GM12878 (cell line): ENCODE measurements around the gene RPS27L. TPM values are rescaled to one million over a fixed set of nuclear protein-coding genes. Genes with fewer than 3 reads are reported as not detected.

Source experiments
- ATAC-seq: fragments of 200-7000 bp; cut with Tn5 transposase; 3 replicates; pipeline ENCODE4 v1.9.1; 2020; ENCODE audit warnings: mild to moderate bottlenecking, moderate library complexity
- BruUV-seq: library from RNA; stranded (reverse); fragments of 400-500 nt; replicated peaks from 2 replicates; lab custom pipeline; 2021; lab: Mats Ljungman, UMichigan
- CTCF ChIA-PET: fragments of 300-600 bp; sonication (Branson Sonifier 250); formaldehyde crosslinking; extraction: SDS; loops from one replicate; lab custom pipeline; 2021; ENCODE audit warnings: inconsistent platforms; lab: Yijun Ruan, JAX
- POLR2A ChIA-PET: fragments of 350-600 bp; formaldehyde crosslinking; extraction: SDS; loops from one replicate; lab custom pipeline; 2021; ENCODE audit warnings: inconsistent platforms; lab: Charles Lee
- RAD21 ChIA-PET: fragments of 300-600 bp; sonication (Branson Sonifier 250); formaldehyde crosslinking; loops from one replicate; lab custom pipeline; 2023; ENCODE audit warnings: antibody characterized with exemption; ENCODE audit not compliant: unreplicated experiment; lab: Charles Lee
- SMC1A ChIA-PET: fragments of 300-600 bp; sonication (Branson Sonifier 250); formaldehyde crosslinking; loops from one replicate; lab custom pipeline; 2023; ENCODE audit not compliant: unreplicated experiment, uncharacterized antibody; lab: Charles Lee
- DNase-seq: peaks from one replicate; pipeline ENCODE4 v3.0.0-alpha.2; 2011; ENCODE audit warnings: low read depth, low spot score
- FAIRE-seq: peaks from 3 replicates; lab custom pipeline; 2011; peaks lifted over from hg19 to GRCh38; lab: Jason Lieb, UNC
- H2AFZ ChIP-seq: 2 replicates; pipeline ENCODE4 v1.6.0; 2011; ENCODE audit warnings: low read depth, low read length, control low read depth; ENCODE audit not compliant: control insufficient read depth
- H3K27ac ChIP-seq: 2 replicates; pipeline ENCODE4 v1.5.1; 2011; ENCODE audit warnings: control low read depth; ENCODE audit not compliant: control insufficient read depth, insufficient read depth
- H3K27me3 ChIP-seq, 2 experiments: replicated peaks in 1 of 2; 2 replicates each; pipeline versions ENCODE4 v1.6.0 to v1.6.1; 2011; ENCODE audit warnings: low read length in 1 of 2; ENCODE audit not compliant: control insufficient read depth in 2 of 2, insufficient read depth in 2 of 2
- H3K36me3 ChIP-seq, 2 experiments: 2 replicates each; pipeline ENCODE4 v1.5.1; 2011; ENCODE audit warnings: low read length in 1 of 2; ENCODE audit not compliant: control insufficient read depth in 2 of 2, insufficient read depth in 2 of 2
- H3K4me1 ChIP-seq: 2 replicates; pipeline ENCODE4 v1.6.1; 2011; ENCODE audit warnings: mild to moderate bottlenecking, low read length, moderate library complexity, mixed read lengths; ENCODE audit not compliant: control insufficient read depth, insufficient read depth
- H3K4me2 ChIP-seq: 2 replicates; pipeline ENCODE4 v1.6.0; 2011; ENCODE audit warnings: control low read depth; ENCODE audit not compliant: control insufficient read depth, insufficient read depth
- H3K4me3 ChIP-seq: fragments of 200-600 bp; sonication (generic); 2 replicates; pipeline ENCODE4 v1.5.1; 2016
- H3K79me2 ChIP-seq: 2 replicates; pipeline ENCODE4 v1.6.0; 2011; ENCODE audit warnings: low read length; ENCODE audit not compliant: control insufficient read depth, insufficient read depth
- H3K9ac ChIP-seq: 2 replicates; pipeline ENCODE4 v1.8.0; 2011; ENCODE audit warnings: low read length, control low read depth, mixed read lengths; ENCODE audit not compliant: control insufficient read depth, insufficient read depth
- H3K9me3 ChIP-seq: replicated peaks from 3 replicates; pipeline ENCODE4 v1.5.1; 2011; ENCODE audit warnings: mild to moderate bottlenecking, low read length; ENCODE audit not compliant: control insufficient read depth, insufficient read depth
- H4K20me1 ChIP-seq: 2 replicates; pipeline ENCODE4 v1.6.0; 2011; ENCODE audit not compliant: control insufficient read depth, insufficient read depth
- BCL11A ChIP-seq: IDR thresholded peaks from 2 replicates; pipeline ENCODE4 v1.6.1; 2011; ENCODE audit warnings: low read depth, low read length
- BCL3 ChIP-seq: IDR thresholded peaks from 2 replicates; pipeline ENCODE4 v1.6.1; 2011; ENCODE audit warnings: borderline replicate concordance, low read depth, mild to moderate bottlenecking, moderate library complexity, low read length; ENCODE audit not compliant: insufficient read depth, poor library complexity, severe bottlenecking
- CTCF ChIP-seq, 3 experiments: IDR thresholded peaks in 2 of 3; conservative IDR thresholded peaks in 1 of 3; 2 replicates each; pipeline ENCODE4 v1.5.1; 2011; ENCODE audit warnings: low read depth in 3 of 3, low read length in 3 of 3, mild to moderate bottlenecking in 3 of 3, control low read depth in 2 of 3, moderate library complexity in 2 of 3, inconsistent platforms in 1 of 3, mixed read lengths in 1 of 3; ENCODE audit not compliant: control insufficient read depth in 2 of 3, insufficient read depth in 1 of 3; ENCODE audit errors: extremely low read depth in 1 of 3
- E2F4 ChIP-seq: IDR thresholded peaks from 2 replicates; pipeline ENCODE4 v1.6.1; 2012; ENCODE audit warnings: low read depth, low read length, improper control_type of control experiment
- GATAD2B ChIP-seq: fragments of 450-650 bp; conservative IDR thresholded peaks from 2 replicates; pipeline ENCODE4 v1.6.1; 2017; ENCODE audit warnings: low read depth, mild to moderate bottlenecking, moderate library complexity
- MTA2 ChIP-seq: fragments of 450-650 bp; IDR thresholded peaks from 2 replicates; pipeline ENCODE4 v1.6.1; 2016; ENCODE audit warnings: low read depth, mild to moderate bottlenecking, moderate library complexity
- MYC ChIP-seq: IDR thresholded peaks from 2 replicates; pipeline ENCODE4 v1.6.1; 2011; ENCODE audit warnings: mild to moderate bottlenecking, low read length, moderate library complexity, inconsistent platforms; ENCODE audit not compliant: insufficient read depth, insufficient replicate concordance, insufficient read length, severe bottlenecking
- PML ChIP-seq: IDR thresholded peaks from 2 replicates; pipeline ENCODE4 v1.6.1; 2012; ENCODE audit warnings: low read length, inconsistent platforms
- POLR2AphosphoS2 ChIP-seq: IDR thresholded peaks from 2 replicates; pipeline ENCODE4 v1.6.1; 2011; ENCODE audit warnings: low read depth, mild to moderate bottlenecking, low read length, improper control_type of control experiment, moderate library complexity
- RAD21 ChIP-seq: IDR thresholded peaks from 2 replicates; pipeline ENCODE4 v1.6.1; 2011; ENCODE audit warnings: mild to moderate bottlenecking, low read depth, low read length, moderate library complexity; ENCODE audit not compliant: insufficient read depth
- TAF1 ChIP-seq: IDR thresholded peaks from 2 replicates; pipeline ENCODE4 v1.6.1; 2011; ENCODE audit warnings: mild to moderate bottlenecking, low read depth, low read length, borderline replicate concordance
- ZSCAN29 ChIP-seq: fragments of 450-650 bp; IDR thresholded peaks from 2 replicates; pipeline ENCODE4 v1.6.1; 2017; ENCODE audit warnings: mild to moderate bottlenecking, moderate library complexity
- WGBS: methylation state at CpG from one replicate; pipeline ENCODE4 v1.1.6; 2016; ENCODE audit warnings: low lambda C conversion rate; ENCODE audit not compliant: insufficient replicate concordance, insufficient coverage; ENCODE audit errors: missing lambda C conversion rate; 5-methylcytosine and 5-hydroxymethylcytosine counted together
- in situ Hi-C: fragments of 300-500 bp; cut with MboI; formaldehyde crosslinking; loops from 9 replicates; pipeline ENCODE4 v1.14.3; 2018; ENCODE audit warnings: mixed read lengths
- intact Hi-C: fragments of 100-400 bp; cut with micrococcal nuclease; formaldehyde crosslinking; loops from one replicate; pipeline ENCODE4 v1.14.2; 2022; ENCODE audit not compliant: unreplicated experiment
- polyA plus RNA-seq, 11 experiments: library from polyadenylated mRNA; depleted of rRNA in 4 of 11; unstranded in 6 of 11; stranded (reverse) in 5 of 11; fragments of >200 nt; fragmentation: Nextera tagmentation in 4 of 11; fragmentation: Illumina TruSeq in 1 of 11; extraction: Ambion mirVana in 4 of 11; extraction: Trizol in 1 of 11; gene quantifications; 1 replicate in 1 of 11; 2 replicates in 10 of 11; pipeline versions ENCODE4 v1.2.1 to v1.2.3, GENCODE V29; 2011 to 2016; ENCODE audit warnings: inconsistent platforms in 2 of 11, missing spikeins in 2 of 11, low read depth in 1 of 11
- total RNA-seq, 4 experiments: library from RNA; depleted of rRNA in 3 of 4; stranded (reverse); fragments of >200 nt in 3 of 4; fragmentation: Illumina TruSeq in 1 of 4; extraction: Trizol in 1 of 4; gene quantifications; 2 replicates each; pipeline versions ENCODE4 v1.2.1 to v1.2.3, GENCODE V29; 2013 to 2021

Gene RPS27L
- total and polyA plus RNA-seq, 10 of the 15 experiments (the other 5 are each of a cell fraction or from before 2014, with no cell fraction given): 133 to 970 (median 220) TPM

DNA sequence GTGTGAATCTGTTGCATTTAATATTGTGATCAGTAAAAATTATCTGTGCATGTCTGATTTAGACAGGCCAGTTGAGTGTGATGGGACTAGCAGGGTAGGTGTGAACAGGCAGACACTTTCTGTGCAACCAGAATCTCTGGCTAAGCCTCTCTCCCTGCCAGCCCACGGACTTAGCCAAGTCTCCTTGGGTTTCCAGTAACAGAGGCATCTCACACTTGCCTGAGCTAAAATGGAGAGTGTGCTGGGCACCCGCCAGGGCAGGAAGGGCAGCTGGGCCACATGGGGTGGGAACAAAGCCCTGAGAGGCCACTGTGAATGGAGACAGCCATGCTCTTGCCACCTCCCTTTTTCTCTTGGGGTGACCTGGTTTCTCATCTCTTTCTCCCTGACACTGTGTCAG, 12.5 kb upstream of the RPS27L start:
- POLR2A ChIA-PET: no interaction called here
- no peak for TF ChIP-seq BCL3
- no peak; the same call in 2 of the 3 replicates for ATAC-seq
- H3K9me3 ChIP-seq: no peaks in the 10 kb centered on the region
- H4K20me1 ChIP-seq: no peaks in the 10 kb centered on the region
- no peaks in the 10 kb centered on the region for H3K79me2 ChIP-seq
- no peak for FAIRE-seq
- no peak overlapping the region for H2AFZ ChIP-seq
- in situ Hi-C loops: no loop called here
- RAD21 ChIA-PET: no interaction called here
- H3K27me3 ChIP-seq: no peaks in the 10 kb centered on the region; a peak in 1 of 4 replicates
- H3K9ac ChIP-seq: no peak overlapping the region
- WGBS: 75% methylated on average over 2 of the region's 2 CpGs
- no peak overlapping the region for H3K4me3 ChIP-seq
- H3K4me1 ChIP-seq: no peaks in the 10 kb centered on the region
- DNase-seq: no peak
- no peak overlapping the region for H3K4me2 ChIP-seq
- SMC1A ChIA-PET: interaction anchor here (1.0 kb wide), 1 partner anchor 26 kb away, joined by 3 read pairs; no protein-coding TSS in a partner anchor
- H3K36me3 ChIP-seq: no peaks in the 10 kb centered on the region
- H3K27ac ChIP-seq: no peak overlapping the region
- BruUV-seq: no TSS peak
- intact Hi-C loops: no loop called here
- CTCF ChIA-PET: interaction anchor here (1.4 kb wide), 1 partner anchor 76 kb away, joined by 5 read pairs; no protein-coding TSS in a partner anchor

DNA sequence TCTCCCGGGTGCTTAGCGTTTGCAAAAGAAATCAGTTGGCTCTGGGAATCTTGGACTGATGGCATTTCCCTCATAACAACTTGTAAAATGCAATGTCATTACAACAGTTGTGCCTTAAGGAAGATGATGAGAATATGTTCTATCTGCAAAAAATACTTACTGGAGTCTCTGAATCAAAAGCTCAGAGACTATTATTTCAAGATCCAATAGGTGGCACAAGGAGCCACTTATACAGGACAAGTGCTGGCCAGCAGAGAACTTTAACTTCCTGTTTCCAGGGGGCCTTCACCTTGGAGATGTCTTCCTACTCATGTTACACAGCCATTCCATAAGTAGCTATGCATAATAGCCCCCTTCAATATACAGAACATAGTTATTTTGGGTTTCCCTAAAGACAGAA, 8.9 kb upstream of the RPS27L start:
- ChIA-PET POLR2A (interaction anchor here (0.8 to 1.4 kb wide), 2 partner anchors 9 to 111 kb away, joined by 3 read pairs; partner anchors contain the start of genes APH1B and RPS27L), RAD21 (interaction anchor here (0.6 to 1.9 kb wide), 20 partner anchors 9 to 300 kb away, joined by 3 to 9 read pairs (median 3); partner anchors contain the start of gene APH1B), CTCF (interaction anchor here (0.6 to 1.6 kb wide), 23 partner anchors 9 to 238 kb away, joined by 3 to 10 read pairs (median 4); partner anchors contain the start of genes APH1B and RAB8B), SMC1A (interaction anchor here (0.5 to 2.5 kb wide), 25 partner anchors 9 to 316 kb away, joined by 3 to 11 read pairs (median 4); partner anchors contain the start of gene APH1B)
- Histone ChIP-seq H3K4me3 (no peak overlapping the region), H3K79me2 (no peaks in the 10 kb centered on the region), H3K9me3 (no peaks in the 10 kb centered on the region), H3K27ac (no peak overlapping the region), H3K4me1 (peaks cover 9% of the 10 kb centered on the region), H3K4me2 (no peak overlapping the region), H3K36me3 (no peaks in the 10 kb centered on the region), H3K9ac (no peak overlapping the region), H4K20me1 (no peaks in the 10 kb centered on the region), H3K27me3 (no peaks in the 10 kb centered on the region; a peak in 1 of 4 replicates), H2AFZ (no peak overlapping the region)
- in situ Hi-C loops (no loop called here), intact Hi-C loops (no loop called here)
- WGBS: 87% methylated on average over 2 of the region's 2 CpGs
- peak; percentile 65 for ATAC-seq
- DNase-seq: no peak
- FAIRE-seq: no peak
- no TSS peak for BruUV-seq
- TF ChIP-seq MTA2 (no peak), PML (no peak), CTCF (IDR thresholded peaks at IDR 0.05 in 2 of 3, conservative IDR thresholded peaks at IDR 0.05 in 1 of 3; ENCODE audit: control insufficient read depth in 2 of 3, extremely low read depth in 1 of 3, insufficient read depth in 1 of 3, low read depth in 3 of 3, low read length in 3 of 3) (peak in 2 of 3 experiments; percentile 18 to 40; a peak in 2 of 6 replicates), TAF1 (no peak), MYC (no peak), BCL11A (no peak), GATAD2B (no peak), E2F4 (no peak), RAD21 (peak; percentile 49), POLR2AphosphoS2 (no peak), ZSCAN29 (no peak)
